GM21619 (cell line): ENCODE data around the gene PDIA5.
"Not testable (repeated sequence)": the region's sequence is repeated elsewhere in the genome, so short reads cannot be mapped to it uniquely, and the experiment has no call there.

Experiments used
- ATAC-seq: cut with Tn5 transposase; IDR thresholded peaks from one replicate; pipeline ENCODE4 v1.9.1; 2021; ENCODE audit not compliant: unreplicated experiment

Gene PDIA5

GRCh38 chr3:123141276-123141675 is 74.5 kb downstream of the PDIA5 start:
- no peak for ATAC-seq

- ATAC-seq = no peak
Observed at GRCh38 chr3:123143669-123144411, 77.0 kb downstream of the PDIA5 start.

GRCh38 chr3:123147754-123148535 is 81.1 kb downstream of the PDIA5 start:
- no peak for ATAC-seq

- no peak for ATAC-seq
Observed at GRCh38 chr3:123148772-123149171, 81.9 kb downstream of the PDIA5 start.

- ATAC-seq = no peak
Observed at GRCh38 chr3:123149525-123149924, 82.7 kb downstream of the PDIA5 start.

- no peak for ATAC-seq
Observed at GRCh38 chr3:123150449-123151215, 83.8 kb downstream of the PDIA5 start.

- ATAC-seq = no peak
Observed at GRCh38 chr3:123151251-123151705, 84.5 kb downstream of the PDIA5 start.

- ATAC-seq = not testable (repeated sequence)
Observed at GRCh38 chr3:123151853-123152420, 85.1 kb downstream of the PDIA5 start.

GRCh38 chr3:123152687-123153086 is 85.9 kb downstream of the PDIA5 start:
- ATAC-seq = no peak

GRCh38 chr3:123153125-123154019 is 86.5 kb downstream of the PDIA5 start:
- ATAC-seq = no peak

GRCh38 chr3:123154020-123154985 is 87.5 kb downstream of the PDIA5 start:
- no peak for ATAC-seq

GRCh38 chr3:123155471-123156011 is 88.7 kb downstream of the PDIA5 start:
- ATAC-seq = no peak

GRCh38 chr3:123156276-123156995 is 89.6 kb downstream of the PDIA5 start:
- ATAC-seq = no peak

- ATAC-seq = no peak
Observed at GRCh38 chr3:123157209-123157597, 90.4 kb downstream of the PDIA5 start.

- no peak for ATAC-seq
Observed at GRCh38 chr3:123157598-123158287, 90.9 kb downstream of the PDIA5 start.

- no peak for ATAC-seq
Observed at GRCh38 chr3:123158330-123158729, 91.5 kb downstream of the PDIA5 start.

GRCh38 chr3:123158899-123159390 is 92.1 kb downstream of the PDIA5 start:
- ATAC-seq = no peak
